HepG2 (cell line): ENCODE measurements around the gene S1PR2. TPM values are rescaled to one million over a fixed set of nuclear protein-coding genes. Genes with fewer than 3 reads are reported as not detected.

ENCODE experiments used
- ATF3 ChIP-seq: sonication (generic); formaldehyde crosslinking; IDR thresholded peaks from 2 replicates; pipeline ENCODE4 v1.4.0; 2020; ENCODE audit warnings: missing genetic modification reagents
- DMTF1 ChIP-seq: sonication (generic); formaldehyde crosslinking; IDR thresholded peaks from 2 replicates; pipeline ENCODE4 v1.4.0; 2020; ENCODE audit warnings: mild to moderate bottlenecking, missing genetic modification reagents
- HHEX ChIP-seq: IDR thresholded peaks from 2 replicates; pipeline ENCODE4 v1.6.1; 2016; ENCODE audit warnings: control low read depth
- NAIF1 ChIP-seq: sonication (generic); formaldehyde crosslinking; IDR thresholded peaks from 2 replicates; pipeline ENCODE4 v1.5.0; 2020; ENCODE audit warnings: mild to moderate bottlenecking, missing genetic modification reagents, borderline replicate concordance
- SNAPC2 ChIP-seq: sonication (generic); formaldehyde crosslinking; IDR thresholded peaks from 2 replicates; pipeline ENCODE4 v1.8.1; 2022; ENCODE audit warnings: mild to moderate bottlenecking, missing genetic modification reagents
- SYNCRIP ChIP-seq: fragments of 200-400 bp; formaldehyde crosslinking; IDR thresholded peaks from 2 replicates; pipeline ENCODE4 v1.6.1; 2018; ENCODE audit warnings: mild to moderate bottlenecking, low read depth, low read length; ENCODE audit not compliant: insufficient read depth
- TEF ChIP-seq: sonication (generic); formaldehyde crosslinking; IDR thresholded peaks from 2 replicates; pipeline ENCODE4 v1.5.0; 2020; ENCODE audit warnings: missing genetic modification reagents
- YY1 ChIP-seq: IDR thresholded peaks from 2 replicates; pipeline ENCODE4 v1.6.1; 2011; ENCODE audit warnings: low read length, low read depth, moderate library complexity, mild to moderate bottlenecking; ENCODE audit not compliant: insufficient read depth, insufficient replicate concordance
- ZNF569 ChIP-seq: sonication (generic); formaldehyde crosslinking; IDR thresholded peaks from 2 replicates; pipeline ENCODE4 v1.5.0; 2020; ENCODE audit warnings: mild to moderate bottlenecking, missing genetic modification reagents, moderate library complexity, borderline replicate concordance
- ZNF572 ChIP-seq: sonication (generic); formaldehyde crosslinking; IDR thresholded peaks from 2 replicates; pipeline ENCODE4 v1.5.1; 2020; ENCODE audit warnings: mild to moderate bottlenecking, missing genetic modification reagents
- polyA plus RNA-seq, 8 experiments: library from polyadenylated mRNA; depleted of rRNA in 3 of 8; stranded (reverse) in 7 of 8; unstranded in 1 of 8; fragments of >200 nt; fragmentation: Illumina TruSeq in 4 of 8; extraction: Trizol in 4 of 8; gene quantifications; 2 replicates each; pipeline versions ENCODE4 v1.2.1 to v1.2.3, GENCODE V29; 2011 to 2016; ENCODE audit warnings: low read depth in 4 of 8, missing spikeins in 1 of 8, mixed read lengths in 1 of 8; ENCODE audit not compliant: insufficient read depth in 1 of 8
- total RNA-seq, 5 experiments: library from RNA; depleted of rRNA; stranded (reverse); fragments of >200 nt; fragmentation: Illumina TruSeq; extraction: Trizol; gene quantifications; 2 replicates each; pipeline ENCODE4 v1.2.3, GENCODE V29; 2016; ENCODE audit warnings: low read depth in 1 of 5
- TF ChIP-seq, protein P1 (sequence below), 2 experiments: IDR thresholded peaks; 2 replicates each; pipeline ENCODE4 v1.6.1; 2011 to 2012; ENCODE audit warnings: low read length in 2 of 2, borderline replicate concordance in 1 of 2, low read depth in 1 of 2, mild to moderate bottlenecking in 1 of 2, moderate library complexity in 1 of 2
- TF ChIP-seq, protein P2 (sequence below): sonication (generic); formaldehyde crosslinking; IDR thresholded peaks from 2 replicates; pipeline ENCODE4 v1.8.1; 2023; ENCODE audit warnings: mild to moderate bottlenecking, moderate library complexity, missing genetic modification reagents
- TF ChIP-seq, protein P3 (sequence below): sonication (generic); formaldehyde crosslinking; IDR thresholded peaks from 2 replicates; pipeline ENCODE4 v1.4.0; 2020; ENCODE audit warnings: missing genetic modification reagents
- TF ChIP-seq, protein P4 (sequence below): IDR thresholded peaks from 2 replicates; pipeline ENCODE4 v1.6.1; 2016; ENCODE audit warnings: low read depth
- TF ChIP-seq, protein P5 (sequence below): sonication (generic); formaldehyde crosslinking; IDR thresholded peaks from 2 replicates; pipeline ENCODE4 v1.4.0; 2020; ENCODE audit warnings: missing genetic modification reagents, low read depth, mild to moderate bottlenecking, borderline replicate concordance

S1PR2 gene
- total and polyA plus RNA-seq, 2 of the 13 experiments (the other 11 are each of a cell fraction or from before 2014, with no cell fraction given) = 0.91 to 1.3 TPM

DNA sequence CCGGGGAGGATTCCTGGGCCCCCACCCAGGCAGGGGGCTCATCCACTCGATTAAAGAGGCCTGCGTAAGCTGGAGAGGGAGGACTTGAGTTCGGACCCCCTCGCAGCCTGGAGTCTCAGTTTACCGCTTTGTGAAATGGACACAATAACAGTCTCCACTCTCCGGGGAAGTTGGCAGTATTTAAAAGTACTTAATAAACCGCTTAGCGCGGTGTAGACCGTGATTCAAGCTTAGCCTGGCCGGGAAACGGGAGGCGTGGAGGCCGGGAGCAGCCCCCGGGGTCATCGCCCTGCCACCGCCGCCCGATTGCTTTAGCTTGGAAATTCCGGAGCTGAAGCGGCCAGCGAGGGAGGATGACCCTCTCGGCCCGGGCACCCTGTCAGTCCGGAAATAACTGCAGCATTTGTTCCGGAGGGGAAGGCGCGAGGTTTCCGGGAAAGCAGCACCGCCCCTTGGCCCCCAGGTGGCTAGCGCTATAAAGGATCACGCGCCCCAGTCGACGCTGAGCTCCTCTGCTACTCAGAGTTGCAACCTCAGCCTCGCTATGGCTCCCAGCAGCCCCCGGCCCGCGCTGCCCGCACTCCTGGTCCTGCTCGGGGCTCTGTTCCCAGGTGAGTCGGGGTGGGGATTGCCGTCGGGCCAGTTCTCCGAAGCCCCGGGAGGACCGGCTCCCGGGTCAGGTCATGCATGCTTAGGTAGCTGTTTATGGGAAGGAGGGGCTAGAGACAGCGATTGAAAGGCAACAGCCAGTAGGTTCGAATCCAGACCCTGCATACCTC lies 39.7 kb upstream of the S1PR2 start, which contains the start of gene ICAM1 (continued):
- TF ChIP-seq, protein P1, sequence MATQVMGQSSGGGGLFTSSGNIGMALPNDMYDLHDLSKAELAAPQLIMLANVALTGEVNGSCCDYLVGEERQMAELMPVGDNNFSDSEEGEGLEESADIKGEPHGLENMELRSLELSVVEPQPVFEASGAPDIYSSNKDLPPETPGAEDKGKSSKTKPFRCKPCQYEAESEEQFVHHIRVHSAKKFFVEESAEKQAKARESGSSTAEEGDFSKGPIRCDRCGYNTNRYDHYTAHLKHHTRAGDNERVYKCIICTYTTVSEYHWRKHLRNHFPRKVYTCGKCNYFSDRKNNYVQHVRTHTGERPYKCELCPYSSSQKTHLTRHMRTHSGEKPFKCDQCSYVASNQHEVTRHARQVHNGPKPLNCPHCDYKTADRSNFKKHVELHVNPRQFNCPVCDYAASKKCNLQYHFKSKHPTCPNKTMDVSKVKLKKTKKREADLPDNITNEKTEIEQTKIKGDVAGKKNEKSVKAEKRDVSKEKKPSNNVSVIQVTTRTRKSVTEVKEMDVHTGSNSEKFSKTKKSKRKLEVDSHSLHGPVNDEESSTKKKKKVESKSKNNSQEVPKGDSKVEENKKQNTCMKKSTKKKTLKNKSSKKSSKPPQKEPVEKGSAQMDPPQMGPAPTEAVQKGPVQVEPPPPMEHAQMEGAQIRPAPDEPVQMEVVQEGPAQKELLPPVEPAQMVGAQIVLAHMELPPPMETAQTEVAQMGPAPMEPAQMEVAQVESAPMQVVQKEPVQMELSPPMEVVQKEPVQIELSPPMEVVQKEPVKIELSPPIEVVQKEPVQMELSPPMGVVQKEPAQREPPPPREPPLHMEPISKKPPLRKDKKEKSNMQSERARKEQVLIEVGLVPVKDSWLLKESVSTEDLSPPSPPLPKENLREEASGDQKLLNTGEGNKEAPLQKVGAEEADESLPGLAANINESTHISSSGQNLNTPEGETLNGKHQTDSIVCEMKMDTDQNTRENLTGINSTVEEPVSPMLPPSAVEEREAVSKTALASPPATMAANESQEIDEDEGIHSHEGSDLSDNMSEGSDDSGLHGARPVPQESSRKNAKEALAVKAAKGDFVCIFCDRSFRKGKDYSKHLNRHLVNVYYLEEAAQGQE (IDR thresholded peaks at IDR 0.05; ENCODE audit: borderline replicate concordance in 1 of 2, low read depth in 1 of 2, low read length in 2 of 2) = no peak
- TF ChIP-seq, protein P2, sequence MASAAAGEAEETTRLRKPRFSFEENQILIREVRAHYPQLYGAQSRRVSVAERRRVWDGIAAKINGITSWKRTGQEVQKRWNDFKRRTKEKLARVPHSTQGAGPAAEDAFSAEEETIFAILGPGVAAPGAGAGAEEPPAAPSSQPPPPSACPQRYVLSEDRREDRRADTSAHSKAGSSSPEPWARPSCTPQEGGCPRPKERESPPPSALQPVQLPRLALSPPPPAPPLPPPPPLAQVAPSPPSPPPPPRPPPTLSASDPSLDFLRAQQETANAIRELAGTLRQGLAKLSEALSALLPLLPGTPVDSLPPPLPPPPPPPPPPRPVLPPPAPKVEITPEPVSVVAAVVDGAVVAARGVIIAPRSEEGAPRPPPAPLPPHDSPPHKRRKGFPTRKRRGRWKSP = peak; percentile 86
- peak; percentile 94 for TF ChIP-seq ZNF572 (CRISPR knock-in tag)
- peak; percentile 63; the same call in 1 of the 2 replicates for TF ChIP-seq ATF3 (CRISPR knock-in tag)
- no peak for TF ChIP-seq HHEX
- no peak for TF ChIP-seq SYNCRIP
- TF ChIP-seq SNAPC2 (CRISPR knock-in tag) = peak; percentile 78
- no peak; the same call in 1 of the 2 replicates for TF ChIP-seq TEF (CRISPR knock-in tag)
- TF ChIP-seq, protein P3, sequence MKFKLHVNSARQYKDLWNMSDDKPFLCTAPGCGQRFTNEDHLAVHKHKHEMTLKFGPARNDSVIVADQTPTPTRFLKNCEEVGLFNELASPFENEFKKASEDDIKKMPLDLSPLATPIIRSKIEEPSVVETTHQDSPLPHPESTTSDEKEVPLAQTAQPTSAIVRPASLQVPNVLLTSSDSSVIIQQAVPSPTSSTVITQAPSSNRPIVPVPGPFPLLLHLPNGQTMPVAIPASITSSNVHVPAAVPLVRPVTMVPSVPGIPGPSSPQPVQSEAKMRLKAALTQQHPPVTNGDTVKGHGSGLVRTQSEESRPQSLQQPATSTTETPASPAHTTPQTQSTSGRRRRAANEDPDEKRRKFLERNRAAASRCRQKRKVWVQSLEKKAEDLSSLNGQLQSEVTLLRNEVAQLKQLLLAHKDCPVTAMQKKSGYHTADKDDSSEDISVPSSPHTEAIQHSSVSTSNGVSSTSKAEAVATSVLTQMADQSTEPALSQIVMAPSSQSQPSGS (CRISPR knock-in tag) = peak; percentile 77
- TF ChIP-seq ZNF569 = no peak
- no peak for TF ChIP-seq DMTF1 (CRISPR knock-in tag)
- TF ChIP-seq YY1 = no peak
- TF ChIP-seq NAIF1 (CRISPR knock-in tag) = peak; percentile 70; the same call in 1 of the 2 replicates
- TF ChIP-seq, protein P4, sequence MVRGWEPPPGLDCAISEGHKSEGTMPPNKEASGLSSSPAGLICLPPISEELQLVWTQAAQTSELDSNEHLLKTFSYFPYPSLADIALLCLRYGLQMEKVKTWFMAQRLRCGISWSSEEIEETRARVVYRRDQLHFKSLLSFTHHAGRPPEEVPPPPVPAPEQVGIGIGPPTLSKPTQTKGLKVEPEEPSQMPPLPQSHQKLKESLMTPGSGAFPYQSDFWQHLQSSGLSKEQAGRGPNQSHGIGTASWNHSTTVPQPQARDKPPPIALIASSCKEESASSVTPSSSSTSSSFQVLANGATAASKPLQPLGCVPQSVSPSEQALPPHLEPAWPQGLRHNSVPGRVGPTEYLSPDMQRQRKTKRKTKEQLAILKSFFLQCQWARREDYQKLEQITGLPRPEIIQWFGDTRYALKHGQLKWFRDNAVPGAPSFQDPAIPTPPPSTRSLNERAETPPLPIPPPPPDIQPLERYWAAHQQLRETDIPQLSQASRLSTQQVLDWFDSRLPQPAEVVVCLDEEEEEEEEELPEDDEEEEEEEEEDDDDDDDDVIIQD (CRISPR knock-in tag) = peak; percentile 34; the same call in 1 of the 2 replicates
- TF ChIP-seq, protein P5, sequence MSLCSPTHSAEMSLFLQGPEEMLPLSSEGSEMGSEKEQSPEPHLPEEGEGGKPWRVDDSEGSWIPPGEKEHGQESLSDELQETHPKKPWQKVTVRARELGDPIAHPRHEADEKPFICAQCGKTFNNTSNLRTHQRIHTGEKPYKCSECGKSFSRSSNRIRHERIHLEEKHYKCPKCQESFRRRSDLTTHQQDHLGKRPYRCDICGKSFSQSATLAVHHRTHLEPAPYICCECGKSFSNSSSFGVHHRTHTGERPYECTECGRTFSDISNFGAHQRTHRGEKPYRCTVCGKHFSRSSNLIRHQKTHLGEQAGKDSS = no peak
